A673 (cell line): Measurements from ENCODE around the gene BORA. TPM values are rescaled to one million over a fixed set of nuclear protein-coding genes. Genes with fewer than 3 reads are reported as not detected.
A peak's percentile ranks its signal among the peaks of the same experiment; 100 is the strongest.
"Not testable (repeated sequence)": the region's sequence is repeated elsewhere in the genome, so short reads cannot be mapped to it uniquely, and the experiment has no call there.

Experiments
- BruUV-seq: library from RNA; stranded (reverse); fragments of 400-500 nt; replicated peaks from 2 replicates; lab custom pipeline; 2021; lab: Mats Ljungman, UMichigan
- CTCF ChIA-PET: fragments of 300-600 bp; sonication (Branson Sonifier 250); formaldehyde crosslinking; loops from one replicate; lab custom pipeline; 2022; ENCODE audit warnings: antibody characterized with exemption; lab: Charles Lee
- POLR2A ChIA-PET: fragments of 300-600 bp; sonication (Branson Sonifier 250); formaldehyde crosslinking; loops from one replicate; lab custom pipeline; 2022; ENCODE audit warnings: antibody characterized with exemption; ENCODE audit not compliant: low non-redundant PET; lab: Charles Lee
- DNase-seq: peaks from one replicate; pipeline ENCODE4 v3.0.0-alpha.2; 2015; ENCODE audit warnings: low spot score
- H3K27ac ChIP-seq: fragments of 200-600 bp; sonication (generic); 2 replicates; pipeline ENCODE4 v1.5.1; 2016; ENCODE audit warnings: mixed run types, low read depth, mild to moderate bottlenecking, mixed read lengths, antibody characterized with exemption, low read length; ENCODE audit not compliant: poor library complexity, severe bottlenecking
- H3K27me3 ChIP-seq: fragments of 200-600 bp; sonication (generic); replicated peaks from 2 replicates; pipeline ENCODE4 v1.6.1; 2017; ENCODE audit warnings: mixed run types, low read depth, mild to moderate bottlenecking, mixed read lengths, antibody characterized with exemption, low read length; ENCODE audit not compliant: insufficient read depth, poor library complexity
- H3K36me3 ChIP-seq: fragments of 200-600 bp; sonication (generic); 2 replicates; pipeline ENCODE4 v1.6.1; 2016; ENCODE audit warnings: mixed run types, mild to moderate bottlenecking, mixed read lengths, antibody characterized with exemption, low read length; ENCODE audit not compliant: insufficient read depth, poor library complexity, severe bottlenecking
- H3K4me1 ChIP-seq: fragments of 200-600 bp; sonication (generic); 2 replicates; pipeline ENCODE4 v1.6.1; 2017; ENCODE audit warnings: mixed run types, mild to moderate bottlenecking, mixed read lengths, antibody characterized with exemption, low read length; ENCODE audit not compliant: insufficient read depth, poor library complexity, severe bottlenecking
- H3K4me3 ChIP-seq: fragments of 200-600 bp; sonication (generic); 2 replicates; pipeline ENCODE4 v1.5.1; 2016; ENCODE audit warnings: low read depth, mixed run types, mild to moderate bottlenecking, mixed read lengths, low read length; ENCODE audit not compliant: poor library complexity, severe bottlenecking
- H3K9me3 ChIP-seq: fragments of 200-600 bp; sonication (generic); 2 replicates; pipeline ENCODE4 v1.6.1; 2016; ENCODE audit warnings: mixed run types, low read depth, mild to moderate bottlenecking, mixed read lengths, antibody characterized with exemption, low read length; ENCODE audit not compliant: poor library complexity, severe bottlenecking
- CTCF ChIP-seq: fragments of 300-800, 200-600 bp; sonication (generic); conservative IDR thresholded peaks from 2 replicates; pipeline ENCODE4 v1.5.1; 2017; ENCODE audit warnings: low read depth, mild to moderate bottlenecking, antibody characterized with exemption, low read length, moderate library complexity, mixed read lengths
- EZH2 ChIP-seq: fragments of 200-600 bp; sonication (generic); IDR thresholded peaks from 2 replicates; pipeline ENCODE4 v1.6.1; 2017; ENCODE audit warnings: borderline replicate concordance, low read depth, mild to moderate bottlenecking, mixed read lengths, antibody characterized with exemption, low read length; ENCODE audit not compliant: poor library complexity, severe bottlenecking
- intact Hi-C: fragments of 100-400 bp; cut with micrococcal nuclease; formaldehyde crosslinking; loops from one replicate; pipeline ENCODE4 v1.10.0; 2022; ENCODE audit not compliant: unreplicated experiment
- total RNA-seq: library from RNA; stranded (reverse); gene quantifications from 2 replicates; pipeline ENCODE4 v1.2.3, GENCODE V29; 2021

The BORA gene
- total RNA-seq, 1 experiment from 2014 or later: 17.1 TPM

GRCh38 chr13:72698164-72698563, 29.6 kb upstream of the BORA start:
- H3K27me3 ChIP-seq: no peaks in the 10 kb centered on the region
- ChIA-PET POLR2A (no interaction called here), CTCF (no interaction called here)
- peaks cover 6% of the 10 kb centered on the region for H3K4me1 ChIP-seq
- peak; percentile 34 for DNase-seq
- H3K9me3 ChIP-seq: peaks cover under 1% of the 10 kb centered on the region
- H3K27ac ChIP-seq: no peak overlapping the region
- intact Hi-C loops: no loop called here
- no peak for TF ChIP-seq EZH2
- no peak for TF ChIP-seq CTCF
- H3K36me3 ChIP-seq: no peaks in the 10 kb centered on the region
- no peak overlapping the region for H3K4me3 ChIP-seq
- BruUV-seq: no TSS peak

GRCh38 chr13:72700509-72700908, 27.2 kb upstream of the BORA start:
- intact Hi-C loops: no loop called here
- BruUV-seq: no TSS peak

GRCh38 chr13:72716776-72717175, 10.9 kb upstream of the BORA start:
- H3K4me1 ChIP-seq: no peaks in the 10 kb centered on the region
- H3K36me3 ChIP-seq: peaks cover 64% of the 10 kb centered on the region
- H3K9me3 ChIP-seq: peaks cover 8% of the 10 kb centered on the region
- no peak for TF ChIP-seq EZH2
- TF ChIP-seq CTCF: no peak
- POLR2A ChIA-PET: no interaction called here
- BruUV-seq: no TSS peak
- no peaks in the 10 kb centered on the region for H3K27me3 ChIP-seq
- intact Hi-C loops: no loop called here
- no peak for DNase-seq
- CTCF ChIA-PET: no interaction called here
- no peak overlapping the region for H3K27ac ChIP-seq
- H3K4me3 ChIP-seq: no peak overlapping the region

More at GRCh38 chr13:72700509-72700908, 27.2 kb upstream of the BORA start:
- TF ChIP-seq CTCF: no peak
- no peak for TF ChIP-seq EZH2
- no peak for DNase-seq
- Histone ChIP-seq H3K4me1 (no peaks in the 10 kb centered on the region), H3K27ac (no peak overlapping the region), H3K27me3 (no peaks in the 10 kb centered on the region), H3K4me3 (no peak overlapping the region), H3K36me3 (no peaks in the 10 kb centered on the region), H3K9me3 (no peaks in the 10 kb centered on the region)
- ChIA-PET CTCF (no interaction called here), POLR2A (no interaction called here)

GRCh38 chr13:72726185-72726584, 1.5 kb upstream of the BORA start:
- peak overlapping the region; percentile 79 for H3K4me3 ChIP-seq
- CTCF ChIA-PET, BruUV-seq, H3K9me3 ChIP-seq, POLR2A ChIA-PET, intact Hi-C loops, H3K27me3 ChIP-seq, DNase-seq: not testable (repeated sequence)
- H3K36me3 ChIP-seq: peaks cover 31% of the 10 kb centered on the region
- peak overlapping the region; percentile 87 for H3K27ac ChIP-seq
- H3K4me1 ChIP-seq: peaks cover 23% of the 10 kb centered on the region
